Activated T-helper 17 cell treated with anti-CD3 and anti-CD28 coated beads, Interleukin-2, amount 50 U/mL, for 72 hours (primary cell): ENCODE measurements around the gene COA5. TPM values are rescaled to one million over a fixed set of nuclear protein-coding genes. Genes with fewer than 3 reads are reported as not detected.

Experiments
- ATAC-seq: fragments of 150-1000 bp; cut with Tn5 transposase; replicated peaks from 2 replicates; pipeline ENCODE4 v1.10.0; 2021; ENCODE audit warnings: mild to moderate bottlenecking, moderate library complexity
- H3K27ac Mint-ChIP-seq: one replicate; pipeline ENCODE4 v1.8.0; 2022; ENCODE audit warnings: mixed read lengths
- H3K27me3 Mint-ChIP-seq: one replicate; pipeline ENCODE4 v1.8.0; 2022; ENCODE audit warnings: mixed read lengths
- H3K36me3 Mint-ChIP-seq: one replicate; pipeline ENCODE4 v1.8.0; 2022; ENCODE audit warnings: low read depth, mild to moderate bottlenecking, mixed read lengths
- H3K4me1 Mint-ChIP-seq: one replicate; pipeline ENCODE4 v1.8.0; 2022; ENCODE audit warnings: mixed read lengths
- H3K4me3 Mint-ChIP-seq: one replicate; pipeline ENCODE4 v1.8.0; 2022; ENCODE audit warnings: mild to moderate bottlenecking, mixed read lengths
- H3K9me3 Mint-ChIP-seq: one replicate; pipeline ENCODE4 v1.8.0; 2022; ENCODE audit warnings: mixed read lengths
- total RNA-seq, 2 donors: library from RNA; stranded (reverse); gene quantifications; one replicate each; pipeline ENCODE4 v1.2.3, GENCODE V29; 2022

COA5 gene
- 10 to 100 TPM; 22.9 to 25.2 TPM for total RNA-seq

- Mint-ChIP-seq H3K4me1 (peaks cover 47% of the 10 kb centered on the region), H3K9me3 (no peaks in the 10 kb centered on the region), H3K4me3 (peak within 1 kb of the TSS; percentile 91), H3K36me3 (peaks cover 72% of the 10 kb centered on the region), H3K27me3 (no peaks in the 10 kb centered on the region), H3K27ac (peak within 1 kb of the TSS; percentile 94)
- peak; percentile 95 for ATAC-seq
Observed at GRCh38 chr2:98608116-98608961, at the start of gene COA5, which contains the start of gene UNC50. Gene COA5, minus strand, starts transcription at chr2:98608512. Its CDS starts 107 bp downstream, at chr2:98608405. Gene UNC50, plus strand, starts transcription at chr2:98608589. Its CDS starts 1,171 bp downstream, at chr2:98609760.

GRCh38 chr2:98656800-98657199, 48.5 kb upstream of the COA5 start:
- H3K27me3 Mint-ChIP-seq: no peaks in the 10 kb centered on the region
- H3K9me3 Mint-ChIP-seq: no peaks in the 10 kb centered on the region
- H3K27ac Mint-ChIP-seq: peak overlapping the region; percentile 87
- H3K36me3 Mint-ChIP-seq: peaks cover 71% of the 10 kb centered on the region
- ATAC-seq: peak; percentile 48
- peak overlapping the region; percentile 93 for H3K4me3 Mint-ChIP-seq
- H3K4me1 Mint-ChIP-seq: peaks cover 64% of the 10 kb centered on the region

GRCh38 chr2:98654699-98655495, 46.6 kb upstream of the COA5 start:
- Mint-ChIP-seq H3K27ac (peak overlapping the region; percentile 95), H3K9me3 (no peaks in the 10 kb centered on the region), H3K36me3 (peaks cover 71% of the 10 kb centered on the region), H3K27me3 (no peaks in the 10 kb centered on the region), H3K4me3 (peak overlapping the region; percentile 93), H3K4me1 (peaks cover 66% of the 10 kb centered on the region)
- peak; percentile 60 for ATAC-seq

GRCh38 chr2:98650998-98651397, 42.7 kb upstream of the COA5 start:
- Mint-ChIP-seq H3K27ac (peak overlapping the region; percentile 95), H3K27me3 (no peaks in the 10 kb centered on the region), H3K36me3 (peaks cover 94% of the 10 kb centered on the region), H3K9me3 (no peaks in the 10 kb centered on the region), H3K4me3 (peak overlapping the region; percentile 93), H3K4me1 (peaks cover 62% of the 10 kb centered on the region)
- no peak for ATAC-seq

- no peaks in the 10 kb centered on the region for H3K27me3 Mint-ChIP-seq
- ATAC-seq: peak; percentile 2
- no peaks in the 10 kb centered on the region for H3K9me3 Mint-ChIP-seq
- H3K36me3 Mint-ChIP-seq: peaks cover 98% of the 10 kb centered on the region
- peak overlapping the region; percentile 93 for H3K4me3 Mint-ChIP-seq
- peak overlapping the region; percentile 95 for H3K27ac Mint-ChIP-seq
- peaks cover 57% of the 10 kb centered on the region for H3K4me1 Mint-ChIP-seq
Observed at GRCh38 chr2:98649992-98650375, 41.7 kb upstream of the COA5 start.

- peak; percentile 96 for ATAC-seq
Observed at GRCh38 chr2:98649135-98649991, 41.1 kb upstream of the COA5 start.

GRCh38 chr2:98648451-98648850, 40.1 kb upstream of the COA5 start:
- Mint-ChIP-seq H3K9me3 (no peaks in the 10 kb centered on the region), H3K4me1 (peaks cover 42% of the 10 kb centered on the region), H3K36me3 (peaks cover 98% of the 10 kb centered on the region), H3K4me3 (no peak overlapping the region), H3K27ac (no peak overlapping the region), H3K27me3 (no peaks in the 10 kb centered on the region)
- no peak for ATAC-seq

More at GRCh38 chr2:98649135-98649991, 41.1 kb upstream of the COA5 start:
- peaks cover 98% of the 10 kb centered on the region for H3K36me3 Mint-ChIP-seq
- no peaks in the 10 kb centered on the region for H3K9me3 Mint-ChIP-seq
- peaks cover 51% of the 10 kb centered on the region for H3K4me1 Mint-ChIP-seq
- H3K27me3 Mint-ChIP-seq: no peaks in the 10 kb centered on the region
- peak overlapping the region; percentile 93 for H3K4me3 Mint-ChIP-seq
- peak overlapping the region; percentile 95 for H3K27ac Mint-ChIP-seq

- Mint-ChIP-seq H3K36me3 (peaks cover 98% of the 10 kb centered on the region), H3K9me3 (no peaks in the 10 kb centered on the region), H3K27ac (peak overlapping the region; percentile 52), H3K27me3 (no peaks in the 10 kb centered on the region), H3K4me1 (peaks cover 36% of the 10 kb centered on the region), H3K4me3 (no peak overlapping the region)
- ATAC-seq: no peak
Observed at GRCh38 chr2:98647636-98648035, 39.3 kb upstream of the COA5 start.

GRCh38 chr2:98643496-98644100, 35.3 kb upstream of the COA5 start:
- no peak overlapping the region for H3K27ac Mint-ChIP-seq
- no peak for ATAC-seq

GRCh38 chr2:98637401-98638147, 29.3 kb upstream of the COA5 start:
- Mint-ChIP-seq H3K9me3 (no peaks in the 10 kb centered on the region), H3K27ac (peak overlapping the region; percentile 87), H3K4me1 (peaks cover 29% of the 10 kb centered on the region), H3K4me3 (peak overlapping the region; percentile 81), H3K36me3 (peaks cover 88% of the 10 kb centered on the region), H3K27me3 (no peaks in the 10 kb centered on the region)
- peak; percentile 91 for ATAC-seq

More at GRCh38 chr2:98643496-98644100, 35.3 kb upstream of the COA5 start:
- H3K36me3 Mint-ChIP-seq: peaks cover 96% of the 10 kb centered on the region
- H3K9me3 Mint-ChIP-seq: no peaks in the 10 kb centered on the region
- no peak overlapping the region for H3K4me3 Mint-ChIP-seq
- H3K27me3 Mint-ChIP-seq: no peaks in the 10 kb centered on the region
- peaks cover 5% of the 10 kb centered on the region for H3K4me1 Mint-ChIP-seq

- peak overlapping the region; percentile 81 for H3K27ac Mint-ChIP-seq
- ATAC-seq: peak; percentile 54
- H3K4me3 Mint-ChIP-seq: peak overlapping the region; percentile 54
- H3K27me3 Mint-ChIP-seq: no peaks in the 10 kb centered on the region
- H3K4me1 Mint-ChIP-seq: peaks cover 28% of the 10 kb centered on the region
- H3K36me3 Mint-ChIP-seq: peaks cover 88% of the 10 kb centered on the region
- no peaks in the 10 kb centered on the region for H3K9me3 Mint-ChIP-seq
Observed at GRCh38 chr2:98634406-98635092, 26.2 kb upstream of the COA5 start.

- Mint-ChIP-seq H3K27me3 (no peaks in the 10 kb centered on the region), H3K9me3 (no peaks in the 10 kb centered on the region), H3K4me3 (no peak overlapping the region), H3K27ac (no peak overlapping the region), H3K4me1 (peaks cover 23% of the 10 kb centered on the region), H3K36me3 (peaks cover 88% of the 10 kb centered on the region)
- ATAC-seq: no peak
Observed at GRCh38 chr2:98632351-98632750, 24.0 kb upstream of the COA5 start.
